Measurements from ENCODE around the gene MERTK.

GRCh38 chr2:111923276-111923804 lies 24.9 kb downstream of the MERTK start:
- TF ChIP-seq CTCF (conservative IDR thresholded peaks at IDR 0.05; ENCODE audit: low read length) = no peak
- no peak for TF ChIP-seq EZH2phosphoT487 (IDR thresholded peaks at IDR 0.05; ENCODE audit: borderline replicate concordance)

Data from Loucy (cell line).